HepG2 (cell line): ENCODE data around the gene KSR1. TPM values are rescaled to one million over a fixed set of nuclear protein-coding genes. Genes with fewer than 3 reads are reported as not detected.
A peak's percentile ranks its signal among the peaks of the same experiment; 100 is the strongest.

Source experiments
- AGO1 ChIP-seq: fragments of 200-400 bp; formaldehyde crosslinking; IDR thresholded peaks from 2 replicates; pipeline ENCODE4 v1.6.1; 2017; ENCODE audit warnings: mild to moderate bottlenecking, low read depth, low read length, moderate library complexity; ENCODE audit not compliant: poor library complexity, severe bottlenecking
- FOXK1 ChIP-seq: sonication (generic); formaldehyde crosslinking; IDR thresholded peaks from 2 replicates; pipeline ENCODE4 v1.4.0; 2020; ENCODE audit warnings: low read depth, missing genetic modification reagents, borderline replicate concordance
- NR2F1 ChIP-seq, 2 experiments: fragments of 450-650 bp in 1 of 2; formaldehyde crosslinking in 1 of 2; IDR thresholded peaks; 2 replicates each; pipeline versions ENCODE4 v1.5.0 to v1.6.1; 2016 to 2020; ENCODE audit warnings: mild to moderate bottlenecking in 1 of 2, missing compliant biosample characterization in 1 of 2, missing genetic modification reagents in 1 of 2, moderate library complexity in 1 of 2
- NR2F2 ChIP-seq: IDR thresholded peaks from 2 replicates; pipeline ENCODE4 v1.6.1; 2012; ENCODE audit warnings: low read depth, inconsistent platforms, borderline replicate concordance
- SMAD9 ChIP-seq: sonication (generic); formaldehyde crosslinking; IDR thresholded peaks from 2 replicates; pipeline ENCODE4 v1.5.1; 2020; ENCODE audit warnings: mild to moderate bottlenecking, missing genetic modification reagents
- SNAI1 ChIP-seq: sonication (generic); formaldehyde crosslinking; IDR thresholded peaks from 2 replicates; pipeline ENCODE4 v1.5.0; 2020; ENCODE audit warnings: mild to moderate bottlenecking, missing genetic modification reagents, borderline replicate concordance
- ZNF776 ChIP-seq: sonication (generic); formaldehyde crosslinking; IDR thresholded peaks from 2 replicates; pipeline ENCODE4 v1.4.0; 2020; ENCODE audit warnings: mild to moderate bottlenecking, missing genetic modification reagents
- ZSCAN30 ChIP-seq: sonication (generic); formaldehyde crosslinking; IDR thresholded peaks from 2 replicates; pipeline ENCODE4 v1.5.0; 2020; ENCODE audit warnings: mild to moderate bottlenecking, missing genetic modification reagents
- polyA plus RNA-seq, 8 experiments: library from polyadenylated mRNA; depleted of rRNA in 3 of 8; stranded (reverse) in 7 of 8; unstranded in 1 of 8; fragments of >200 nt; fragmentation: Illumina TruSeq in 4 of 8; extraction: Trizol in 4 of 8; gene quantifications; 2 replicates each; pipeline versions ENCODE4 v1.2.1 to v1.2.3, GENCODE V29; 2011 to 2016; ENCODE audit warnings: low read depth in 4 of 8, missing spikeins in 1 of 8, mixed read lengths in 1 of 8; ENCODE audit not compliant: insufficient read depth in 1 of 8
- total RNA-seq, 5 experiments: library from RNA; depleted of rRNA; stranded (reverse); fragments of >200 nt; fragmentation: Illumina TruSeq; extraction: Trizol; gene quantifications; 2 replicates each; pipeline ENCODE4 v1.2.3, GENCODE V29; 2016; ENCODE audit warnings: low read depth in 1 of 5
- TF ChIP-seq, protein P1 (sequence below), 2 experiments: sonication (generic) in 1 of 2; formaldehyde crosslinking in 1 of 2; IDR thresholded peaks; 2 replicates each; pipeline versions ENCODE4 v1.6.1 to v1.9.0; 2014 to 2022; ENCODE audit warnings: antibody characterized with exemption in 1 of 2, borderline replicate concordance in 1 of 2, inconsistent platforms in 1 of 2, low read depth in 1 of 2, missing genetic modification reagents in 1 of 2
- TF ChIP-seq, protein P2 (sequence below): sonication (generic); formaldehyde crosslinking; conservative IDR thresholded peaks from 2 replicates; pipeline ENCODE4 v1.8.0; 2022; ENCODE audit warnings: mild to moderate bottlenecking, moderate library complexity, missing genetic modification reagents
- TF ChIP-seq, protein P3 (sequence below): sonication (generic); formaldehyde crosslinking; IDR thresholded peaks from 2 replicates; pipeline ENCODE4 v1.4.0; 2020; ENCODE audit warnings: missing genetic modification reagents; ENCODE audit errors: not compliant biosample characterization
- TF ChIP-seq, protein P4 (sequence below): IDR thresholded peaks from 2 replicates; pipeline ENCODE4 v1.6.1; 2016; ENCODE audit warnings: mild to moderate bottlenecking, missing biosample characterization, missing genetic modification reagents
- TF ChIP-seq, protein P5 (sequence below): fragments of 450-650 bp; IDR thresholded peaks from 2 replicates; pipeline ENCODE4 v1.6.1; 2017
- TF ChIP-seq, protein P6 (sequence below): sonication (generic); formaldehyde crosslinking; IDR thresholded peaks from 2 replicates; pipeline ENCODE4 v1.5.0; 2020; ENCODE audit warnings: missing genetic modification reagents
- TF ChIP-seq, protein P7 (sequence below): sonication (generic); formaldehyde crosslinking; IDR thresholded peaks from 2 replicates; pipeline ENCODE4 v1.4.0; 2020; ENCODE audit warnings: missing genetic modification reagents

KSR1 gene
- total and polyA plus RNA-seq, 2 of the 13 experiments (the other 11 are each of a cell fraction or from before 2014, with no cell fraction given) = 10.1 to 16.6 TPM

DNA sequence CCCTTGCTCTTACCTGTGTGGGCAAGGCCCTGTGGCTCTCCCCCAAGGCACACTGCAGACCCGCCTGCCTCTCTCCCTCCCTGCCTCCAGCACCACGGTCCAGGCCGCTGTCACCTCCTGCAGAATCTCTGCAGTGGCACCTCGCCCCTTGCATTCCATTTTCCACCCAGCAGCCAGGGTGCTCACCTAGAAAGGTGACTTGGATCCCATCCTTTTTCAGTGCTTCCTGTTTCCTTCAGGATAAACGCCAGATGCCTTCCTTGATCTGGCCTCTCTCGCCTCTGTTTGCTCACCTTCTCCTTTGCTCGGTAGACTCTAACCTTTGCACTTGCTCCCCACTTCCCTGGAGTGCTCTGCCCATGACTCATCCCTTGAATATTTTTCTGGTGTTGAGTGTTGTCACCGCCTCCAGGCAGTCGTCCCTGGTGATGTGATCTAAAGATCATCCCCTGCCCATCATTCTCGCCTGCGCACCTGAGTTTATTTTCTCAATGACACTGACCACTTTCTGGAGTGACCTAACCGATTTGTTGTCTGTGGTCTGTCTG lies 95.5 kb downstream of the KSR1 start (continued):
- TF ChIP-seq, protein P1, sequence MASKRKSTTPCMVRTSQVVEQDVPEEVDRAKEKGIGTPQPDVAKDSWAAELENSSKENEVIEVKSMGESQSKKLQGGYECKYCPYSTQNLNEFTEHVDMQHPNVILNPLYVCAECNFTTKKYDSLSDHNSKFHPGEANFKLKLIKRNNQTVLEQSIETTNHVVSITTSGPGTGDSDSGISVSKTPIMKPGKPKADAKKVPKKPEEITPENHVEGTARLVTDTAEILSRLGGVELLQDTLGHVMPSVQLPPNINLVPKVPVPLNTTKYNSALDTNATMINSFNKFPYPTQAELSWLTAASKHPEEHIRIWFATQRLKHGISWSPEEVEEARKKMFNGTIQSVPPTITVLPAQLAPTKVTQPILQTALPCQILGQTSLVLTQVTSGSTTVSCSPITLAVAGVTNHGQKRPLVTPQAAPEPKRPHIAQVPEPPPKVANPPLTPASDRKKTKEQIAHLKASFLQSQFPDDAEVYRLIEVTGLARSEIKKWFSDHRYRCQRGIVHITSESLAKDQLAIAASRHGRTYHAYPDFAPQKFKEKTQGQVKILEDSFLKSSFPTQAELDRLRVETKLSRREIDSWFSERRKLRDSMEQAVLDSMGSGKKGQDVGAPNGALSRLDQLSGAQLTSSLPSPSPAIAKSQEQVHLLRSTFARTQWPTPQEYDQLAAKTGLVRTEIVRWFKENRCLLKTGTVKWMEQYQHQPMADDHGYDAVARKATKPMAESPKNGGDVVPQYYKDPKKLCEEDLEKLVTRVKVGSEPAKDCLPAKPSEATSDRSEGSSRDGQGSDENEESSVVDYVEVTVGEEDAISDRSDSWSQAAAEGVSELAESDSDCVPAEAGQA (IDR thresholded peaks at IDR 0.05; ENCODE audit: low read depth) = no peak
- TF ChIP-seq, protein P1 (CRISPR knock-in tag; IDR thresholded peaks at IDR 0.05; ENCODE audit: borderline replicate concordance) = no peak
- TF ChIP-seq SNAI1 = no peak
- TF ChIP-seq ZSCAN30 (CRISPR knock-in tag) = no peak
- TF ChIP-seq, protein P2, sequence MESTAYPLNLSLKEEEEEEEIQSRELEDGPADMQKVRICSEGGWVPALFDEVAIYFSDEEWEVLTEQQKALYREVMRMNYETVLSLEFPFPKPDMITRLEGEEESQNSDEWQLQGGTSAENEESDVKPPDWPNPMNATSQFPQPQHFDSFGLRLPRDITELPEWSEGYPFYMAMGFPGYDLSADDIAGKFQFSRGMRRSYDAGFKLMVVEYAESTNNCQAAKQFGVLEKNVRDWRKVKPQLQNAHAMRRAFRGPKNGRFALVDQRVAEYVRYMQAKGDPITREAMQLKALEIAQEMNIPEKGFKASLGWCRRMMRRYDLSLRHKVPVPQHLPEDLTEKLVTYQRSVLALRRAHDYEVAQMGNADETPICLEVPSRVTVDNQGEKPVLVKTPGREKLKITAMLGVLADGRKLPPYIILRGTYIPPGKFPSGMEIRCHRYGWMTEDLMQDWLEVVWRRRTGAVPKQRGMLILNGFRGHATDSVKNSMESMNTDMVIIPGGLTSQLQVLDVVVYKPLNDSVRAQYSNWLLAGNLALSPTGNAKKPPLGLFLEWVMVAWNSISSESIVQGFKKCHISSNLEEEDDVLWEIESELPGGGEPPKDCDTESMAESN (CRISPR knock-in tag) = no peak
- TF ChIP-seq AGO1 = no peak
- TF ChIP-seq, protein P3, sequence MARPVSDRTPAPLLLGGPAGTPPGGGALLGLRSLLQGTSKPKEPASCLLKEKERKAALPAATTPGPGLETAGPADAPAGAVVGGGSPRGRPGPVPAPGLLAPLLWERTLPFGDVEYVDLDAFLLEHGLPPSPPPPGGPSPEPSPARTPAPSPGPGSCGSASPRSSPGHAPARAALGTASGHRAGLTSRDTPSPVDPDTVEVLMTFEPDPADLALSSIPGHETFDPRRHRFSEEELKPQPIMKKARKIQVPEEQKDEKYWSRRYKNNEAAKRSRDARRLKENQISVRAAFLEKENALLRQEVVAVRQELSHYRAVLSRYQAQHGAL (CRISPR knock-in tag) = no peak
- TF ChIP-seq ZNF776 (CRISPR knock-in tag) = no peak
- TF ChIP-seq, protein P4, sequence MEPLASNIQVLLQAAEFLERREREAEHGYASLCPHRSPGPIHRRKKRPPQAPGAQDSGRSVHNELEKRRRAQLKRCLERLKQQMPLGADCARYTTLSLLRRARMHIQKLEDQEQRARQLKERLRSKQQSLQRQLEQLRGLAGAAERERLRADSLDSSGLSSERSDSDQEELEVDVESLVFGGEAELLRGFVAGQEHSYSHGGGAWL = no peak
- TF ChIP-seq, protein P5, sequence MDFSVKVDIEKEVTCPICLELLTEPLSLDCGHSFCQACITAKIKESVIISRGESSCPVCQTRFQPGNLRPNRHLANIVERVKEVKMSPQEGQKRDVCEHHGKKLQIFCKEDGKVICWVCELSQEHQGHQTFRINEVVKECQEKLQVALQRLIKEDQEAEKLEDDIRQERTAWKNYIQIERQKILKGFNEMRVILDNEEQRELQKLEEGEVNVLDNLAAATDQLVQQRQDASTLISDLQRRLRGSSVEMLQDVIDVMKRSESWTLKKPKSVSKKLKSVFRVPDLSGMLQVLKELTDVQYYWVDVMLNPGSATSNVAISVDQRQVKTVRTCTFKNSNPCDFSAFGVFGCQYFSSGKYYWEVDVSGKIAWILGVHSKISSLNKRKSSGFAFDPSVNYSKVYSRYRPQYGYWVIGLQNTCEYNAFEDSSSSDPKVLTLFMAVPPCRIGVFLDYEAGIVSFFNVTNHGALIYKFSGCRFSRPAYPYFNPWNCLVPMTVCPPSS = no peak
- TF ChIP-seq, protein P6, sequence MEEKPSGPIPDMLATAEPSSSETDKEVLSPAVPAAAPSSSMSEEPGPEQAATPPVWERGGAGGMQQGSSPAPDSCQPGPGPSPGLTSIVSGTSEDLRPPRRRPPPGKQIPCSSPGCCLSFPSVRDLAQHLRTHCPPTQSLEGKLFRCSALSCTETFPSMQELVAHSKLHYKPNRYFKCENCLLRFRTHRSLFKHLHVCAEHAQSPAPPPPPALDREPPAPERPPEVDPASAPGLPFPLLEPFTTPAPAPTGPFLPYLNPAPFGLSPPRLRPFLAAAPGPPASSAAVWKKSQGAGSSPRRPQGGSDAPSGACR (CRISPR knock-in tag) = peak; percentile 52; the same call in 1 of the 2 replicates
- TF ChIP-seq SMAD9 (CRISPR knock-in tag) = no peak
- TF ChIP-seq FOXK1 (CRISPR knock-in tag) = peak; percentile 71; the same call in 1 of the 2 replicates
- TF ChIP-seq, protein P7, sequence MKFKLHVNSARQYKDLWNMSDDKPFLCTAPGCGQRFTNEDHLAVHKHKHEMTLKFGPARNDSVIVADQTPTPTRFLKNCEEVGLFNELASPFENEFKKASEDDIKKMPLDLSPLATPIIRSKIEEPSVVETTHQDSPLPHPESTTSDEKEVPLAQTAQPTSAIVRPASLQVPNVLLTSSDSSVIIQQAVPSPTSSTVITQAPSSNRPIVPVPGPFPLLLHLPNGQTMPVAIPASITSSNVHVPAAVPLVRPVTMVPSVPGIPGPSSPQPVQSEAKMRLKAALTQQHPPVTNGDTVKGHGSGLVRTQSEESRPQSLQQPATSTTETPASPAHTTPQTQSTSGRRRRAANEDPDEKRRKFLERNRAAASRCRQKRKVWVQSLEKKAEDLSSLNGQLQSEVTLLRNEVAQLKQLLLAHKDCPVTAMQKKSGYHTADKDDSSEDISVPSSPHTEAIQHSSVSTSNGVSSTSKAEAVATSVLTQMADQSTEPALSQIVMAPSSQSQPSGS = peak; percentile 92
- TF ChIP-seq NR2F2 = no peak
- TF ChIP-seq NR2F1 (CRISPR knock-in tag; IDR thresholded peaks at IDR 0.05) = peak; percentile 38 to 65; a peak in 2 of 4 replicates
